WTC11 (cell line): ENCODE results near the gene TOP2B. TPM values are rescaled to one million over a fixed set of nuclear protein-coding genes. Genes with fewer than 3 reads are reported as not detected.

Experiments
- ATAC-seq: fragments of 200-7000 bp; cut with Tn5 transposase; 2 replicates; pipeline ENCODE4 v1.10.0; 2021; ENCODE audit warnings: mild to moderate bottlenecking, moderate library complexity
- CTCF ChIA-PET: fragments of 300-600 bp; sonication (Branson Sonifier 250); formaldehyde crosslinking; loops from one replicate; lab custom pipeline; 2021; ENCODE audit warnings: antibody characterized with exemption; lab: Charles Lee
- POLR2A ChIA-PET: fragments of 350-600 bp; sonication (Branson Sonifier 250); formaldehyde crosslinking; loops from one replicate; lab custom pipeline; 2021; ENCODE audit warnings: antibody characterized with exemption; lab: Charles Lee
- DNase-seq: peaks from one replicate; pipeline ENCODE4 v3.0.0; 2021; ENCODE audit warnings: low spot score
- H3K27ac Mint-ChIP-seq: 2 replicates; pipeline ENCODE4 v1.8.0; 2021; ENCODE audit warnings: mixed read lengths
- H3K27me3 Mint-ChIP-seq: 2 replicates; pipeline ENCODE4 v1.8.0; 2021; ENCODE audit warnings: low read depth, mild to moderate bottlenecking, moderate library complexity, mixed read lengths
- H3K36me3 Mint-ChIP-seq: 2 replicates; pipeline ENCODE4 v1.8.0; 2021; ENCODE audit warnings: mixed read lengths
- H3K4me1 Mint-ChIP-seq: 2 replicates; pipeline ENCODE4 v1.8.0; 2022; ENCODE audit warnings: mixed read lengths
- H3K4me3 Mint-ChIP-seq: 2 replicates; pipeline ENCODE4 v1.8.0; 2021; ENCODE audit warnings: mild to moderate bottlenecking, moderate library complexity, mixed read lengths
- H3K9me3 Mint-ChIP-seq: 2 replicates; pipeline ENCODE4 v1.8.0; 2021; ENCODE audit warnings: mixed read lengths
- CBFB ChIP-seq: sonication (generic); formaldehyde crosslinking; IDR thresholded peaks from 2 replicates; pipeline ENCODE4 v1.8.1; 2022; ENCODE audit warnings: mild to moderate bottlenecking, low read depth, missing genetic modification reagents
- EMX1 ChIP-seq: fragments of 250-450 bp; sonication (Bioruptor Pico); IDR thresholded peaks from 2 replicates; pipeline ENCODE4 v1.8.0; 2021; ENCODE audit warnings: mild to moderate bottlenecking
- ESRRA ChIP-seq: sonication (generic); formaldehyde crosslinking; IDR thresholded peaks from 2 replicates; pipeline ENCODE4 v1.8.1; 2022; ENCODE audit warnings: mild to moderate bottlenecking, missing genetic modification reagents, borderline replicate concordance
- ETV6 ChIP-seq: sonication (generic); formaldehyde crosslinking; IDR thresholded peaks from 2 replicates; pipeline ENCODE4 v1.8.1; 2022; ENCODE audit warnings: mild to moderate bottlenecking, missing genetic modification reagents
- FOXJ3 ChIP-seq: sonication (generic); formaldehyde crosslinking; IDR thresholded peaks from 2 replicates; pipeline ENCODE4 v1.9.0; 2021; ENCODE audit warnings: missing genetic modification reagents, mild to moderate bottlenecking, borderline replicate concordance
- FOXK1 ChIP-seq: sonication (generic); formaldehyde crosslinking; IDR thresholded peaks from 2 replicates; pipeline ENCODE4 v1.8.0; 2022; ENCODE audit warnings: mild to moderate bottlenecking, moderate library complexity, missing genetic modification reagents
- FOXP1 ChIP-seq: sonication (generic); formaldehyde crosslinking; IDR thresholded peaks from 2 replicates; pipeline ENCODE4 v1.8.0; 2022; ENCODE audit warnings: missing genetic modification reagents, mild to moderate bottlenecking, moderate library complexity, borderline replicate concordance
- GRHL2 ChIP-seq: fragments of 250-450 bp; sonication (Bioruptor Pico); IDR thresholded peaks from 2 replicates; pipeline ENCODE4 v1.8.0; 2022; ENCODE audit warnings: mild to moderate bottlenecking, moderate library complexity; ENCODE audit not compliant: insufficient replicate concordance, severe bottlenecking
- IRF2 ChIP-seq: sonication (generic); formaldehyde crosslinking; IDR thresholded peaks from 2 replicates; pipeline ENCODE4 v1.8.0; 2022; ENCODE audit warnings: low read depth, missing genetic modification reagents, borderline replicate concordance
- MYBL2 ChIP-seq: sonication (generic); formaldehyde crosslinking; IDR thresholded peaks from 2 replicates; pipeline ENCODE4 v1.8.1; 2023; ENCODE audit warnings: mild to moderate bottlenecking, moderate library complexity, missing genetic modification reagents
- NFATC4 ChIP-seq: fragments of 250-450 bp; sonication (Bioruptor Pico); IDR thresholded peaks from 2 replicates; pipeline ENCODE4 v1.9.0; 2021; ENCODE audit warnings: mild to moderate bottlenecking
- NFE2L1 ChIP-seq: sonication (generic); formaldehyde crosslinking; IDR thresholded peaks from 2 replicates; pipeline ENCODE4 v1.8.1; 2023; ENCODE audit warnings: missing genetic modification reagents
- NR3C1 ChIP-seq: sonication (generic); formaldehyde crosslinking; conservative IDR thresholded peaks from 2 replicates; pipeline ENCODE4 v1.8.1; 2023; ENCODE audit warnings: low read depth, mild to moderate bottlenecking, missing genetic modification reagents
- OVOL2 ChIP-seq: fragments of 250-450 bp; sonication (Bioruptor Pico); IDR thresholded peaks from 2 replicates; pipeline ENCODE4 v1.9.0; 2021; ENCODE audit warnings: mild to moderate bottlenecking, borderline replicate concordance
- PRRX2 ChIP-seq: fragments of 250-450 bp; sonication (Bioruptor Pico); IDR thresholded peaks from 2 replicates; pipeline ENCODE4 v1.8.0; 2021; ENCODE audit warnings: mild to moderate bottlenecking
- RORB ChIP-seq: fragments of 250-450 bp; sonication (Bioruptor Pico); IDR thresholded peaks from 2 replicates; pipeline ENCODE4 v1.9.0; 2021; ENCODE audit warnings: mild to moderate bottlenecking
- SOX15 ChIP-seq: fragments of 250-450 bp; sonication (Bioruptor Pico); IDR thresholded peaks from 2 replicates; pipeline ENCODE4 v1.9.0; 2021; ENCODE audit warnings: mild to moderate bottlenecking
- TCF7 ChIP-seq: sonication (generic); formaldehyde crosslinking; IDR thresholded peaks from 2 replicates; pipeline ENCODE4 v1.8.0; 2022; ENCODE audit warnings: mild to moderate bottlenecking, low read depth, missing genetic modification reagents, moderate library complexity
- TEAD1 ChIP-seq: sonication (generic); formaldehyde crosslinking; IDR thresholded peaks from 2 replicates; pipeline ENCODE4 v1.8.0; 2022; ENCODE audit warnings: mild to moderate bottlenecking, missing genetic modification reagents
- ZNF232 ChIP-seq: sonication (generic); formaldehyde crosslinking; IDR thresholded peaks from 2 replicates; pipeline ENCODE4 v1.8.0; 2022; ENCODE audit warnings: mild to moderate bottlenecking, missing genetic modification reagents
- total RNA-seq: library from RNA; stranded (reverse); gene quantifications from 3 replicates; pipeline ENCODE4 v1.2.3, GENCODE V29; 2021
- TF ChIP-seq, protein P1 (sequence below): fragments of 250-450 bp; sonication (Bioruptor Pico); IDR thresholded peaks from 2 replicates; pipeline ENCODE4 v1.9.0; 2021; ENCODE audit warnings: mild to moderate bottlenecking
- TF ChIP-seq, protein P2 (sequence below): sonication (generic); formaldehyde crosslinking; IDR thresholded peaks from 2 replicates; pipeline ENCODE4 v1.8.1; 2023; ENCODE audit warnings: mild to moderate bottlenecking, missing genetic modification reagents, moderate library complexity
- TF ChIP-seq, protein P3 (sequence below): sonication (generic); formaldehyde crosslinking; IDR thresholded peaks from 2 replicates; pipeline ENCODE4 v1.8.1; 2023; ENCODE audit warnings: mild to moderate bottlenecking, missing genetic modification reagents
- TF ChIP-seq, protein P4 (sequence below): sonication (generic); formaldehyde crosslinking; conservative IDR thresholded peaks from 2 replicates; pipeline ENCODE4 v1.8.1; 2023; ENCODE audit warnings: mild to moderate bottlenecking, low read depth, missing genetic modification reagents, moderate library complexity
- TF ChIP-seq, protein P5 (sequence below): fragments of 250-450 bp; sonication (Bioruptor Pico); conservative IDR thresholded peaks from 2 replicates; pipeline ENCODE4 v1.9.0; 2021; ENCODE audit warnings: mild to moderate bottlenecking
- TF ChIP-seq, protein P6 (sequence below): sonication (generic); formaldehyde crosslinking; IDR thresholded peaks from 2 replicates; pipeline ENCODE4 v1.8.0; 2022; ENCODE audit warnings: mild to moderate bottlenecking, missing genetic modification reagents

TOP2B gene
- total RNA-seq, 1 experiment from 2014 or later, result 151 TPM

DNA sequence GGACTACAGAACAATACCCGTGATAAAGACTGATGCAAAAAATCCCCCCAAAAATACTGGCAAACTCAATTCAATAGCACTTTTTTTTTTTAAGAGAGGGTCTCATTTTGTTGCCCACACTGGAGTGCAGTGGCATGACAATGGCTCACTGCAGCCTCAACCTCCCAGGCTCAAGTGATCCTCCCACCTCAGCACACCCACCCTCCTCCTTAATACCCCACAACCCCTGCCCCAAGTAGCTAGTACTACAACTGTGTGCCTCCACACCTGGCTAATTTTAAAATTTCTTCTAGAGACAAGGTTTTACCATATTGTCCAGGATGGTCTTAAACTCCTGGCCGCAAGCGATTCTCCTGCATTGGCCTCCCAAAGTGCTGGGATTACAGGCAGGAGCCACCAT lies 11.4 kb downstream of the TOP2B start:
- CTCF ChIA-PET, result no interaction called here

DNA sequence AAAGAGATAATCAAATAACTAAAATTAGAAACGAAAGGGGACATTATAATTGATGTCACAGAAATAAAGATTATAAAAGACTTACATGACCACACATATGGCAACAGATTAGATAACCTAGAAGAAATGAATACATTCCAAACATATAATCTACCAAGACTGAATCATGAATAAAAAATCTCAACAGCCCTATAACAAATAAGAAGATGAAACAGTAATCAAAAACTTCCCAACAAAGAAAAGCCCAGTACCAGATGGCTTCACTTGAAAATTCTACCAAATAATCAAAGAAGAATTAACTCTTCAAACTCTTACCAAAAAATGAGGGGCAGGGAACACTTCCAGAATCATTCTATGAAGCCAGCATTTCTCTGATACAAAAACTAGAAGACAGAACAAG lies 11.8 kb downstream of the TOP2B start:
- ATAC-seq, result no peak
- POLR2A ChIA-PET, result no interaction called here
- H3K36me3 Mint-ChIP-seq, result peaks cover 22% of the 10 kb centered on the region

More for the DNA sequence above, 11.4 kb downstream of the TOP2B start:
- peaks cover 20% of the 10 kb centered on the region for H3K36me3 Mint-ChIP-seq
- TF ChIP-seq SOX15 (CRISPR knock-in tag) (no peak), FOXK1 (CRISPR knock-in tag) (no peak), NFATC4 (no peak), MYBL2 (CRISPR knock-in tag) (no peak), FOXJ3 (CRISPR knock-in tag) (no peak), NR3C1 (CRISPR knock-in tag) (no peak), TEAD1 (no peak)
- TF ChIP-seq, protein P1, sequence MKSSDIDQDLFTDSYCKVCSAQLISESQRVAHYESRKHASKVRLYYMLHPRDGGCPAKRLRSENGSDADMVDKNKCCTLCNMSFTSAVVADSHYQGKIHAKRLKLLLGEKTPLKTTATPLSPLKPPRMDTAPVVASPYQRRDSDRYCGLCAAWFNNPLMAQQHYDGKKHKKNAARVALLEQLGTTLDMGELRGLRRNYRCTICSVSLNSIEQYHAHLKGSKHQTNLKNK (CRISPR knock-in tag), result no peak
- TF ChIP-seq, protein P2, sequence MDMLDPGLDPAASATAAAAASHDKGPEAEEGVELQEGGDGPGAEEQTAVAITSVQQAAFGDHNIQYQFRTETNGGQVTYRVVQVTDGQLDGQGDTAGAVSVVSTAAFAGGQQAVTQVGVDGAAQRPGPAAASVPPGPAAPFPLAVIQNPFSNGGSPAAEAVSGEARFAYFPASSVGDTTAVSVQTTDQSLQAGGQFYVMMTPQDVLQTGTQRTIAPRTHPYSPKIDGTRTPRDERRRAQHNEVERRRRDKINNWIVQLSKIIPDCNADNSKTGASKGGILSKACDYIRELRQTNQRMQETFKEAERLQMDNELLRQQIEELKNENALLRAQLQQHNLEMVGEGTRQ (CRISPR knock-in tag), result no peak
- TF ChIP-seq, all 79 proteins: peak for 0
- no peak for DNase-seq
- Mint-ChIP-seq H3K4me1 (peaks cover 43% of the 10 kb centered on the region), H3K9me3 (peaks cover 18% of the 10 kb centered on the region), H3K27ac (peak overlapping the region; percentile 47), H3K27me3 (no peaks in the 10 kb centered on the region), H3K4me3 (no peak overlapping the region)
- peak; percentile 72 for ATAC-seq
- POLR2A ChIA-PET, result no interaction called here

More for the DNA sequence above, 11.8 kb downstream of the TOP2B start:
- TF ChIP-seq IRF2 (no peak), ZNF232 (CRISPR knock-in tag) (no peak), GRHL2 (CRISPR knock-in tag) (no peak), RORB (CRISPR knock-in tag) (no peak), NFE2L1 (CRISPR knock-in tag) (no peak), PRRX2 (CRISPR knock-in tag) (no peak), TCF7 (CRISPR knock-in tag) (no peak), EMX1 (CRISPR knock-in tag) (no peak), CBFB (CRISPR knock-in tag) (no peak), ETV6 (CRISPR knock-in tag) (no peak), ESRRA (no peak), FOXP1 (CRISPR knock-in tag) (no peak), OVOL2 (CRISPR knock-in tag) (no peak), SOX15 (CRISPR knock-in tag) (no peak)
- TF ChIP-seq, protein P3, sequence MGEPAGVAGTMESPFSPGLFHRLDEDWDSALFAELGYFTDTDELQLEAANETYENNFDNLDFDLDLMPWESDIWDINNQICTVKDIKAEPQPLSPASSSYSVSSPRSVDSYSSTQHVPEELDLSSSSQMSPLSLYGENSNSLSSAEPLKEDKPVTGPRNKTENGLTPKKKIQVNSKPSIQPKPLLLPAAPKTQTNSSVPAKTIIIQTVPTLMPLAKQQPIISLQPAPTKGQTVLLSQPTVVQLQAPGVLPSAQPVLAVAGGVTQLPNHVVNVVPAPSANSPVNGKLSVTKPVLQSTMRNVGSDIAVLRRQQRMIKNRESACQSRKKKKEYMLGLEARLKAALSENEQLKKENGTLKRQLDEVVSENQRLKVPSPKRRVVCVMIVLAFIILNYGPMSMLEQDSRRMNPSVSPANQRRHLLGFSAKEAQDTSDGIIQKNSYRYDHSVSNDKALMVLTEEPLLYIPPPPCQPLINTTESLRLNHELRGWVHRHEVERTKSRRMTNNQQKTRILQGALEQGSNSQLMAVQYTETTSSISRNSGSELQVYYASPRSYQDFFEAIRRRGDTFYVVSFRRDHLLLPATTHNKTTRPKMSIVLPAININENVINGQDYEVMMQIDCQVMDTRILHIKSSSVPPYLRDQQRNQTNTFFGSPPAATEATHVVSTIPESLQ (CRISPR knock-in tag), result no peak
- TF ChIP-seq, protein P4, sequence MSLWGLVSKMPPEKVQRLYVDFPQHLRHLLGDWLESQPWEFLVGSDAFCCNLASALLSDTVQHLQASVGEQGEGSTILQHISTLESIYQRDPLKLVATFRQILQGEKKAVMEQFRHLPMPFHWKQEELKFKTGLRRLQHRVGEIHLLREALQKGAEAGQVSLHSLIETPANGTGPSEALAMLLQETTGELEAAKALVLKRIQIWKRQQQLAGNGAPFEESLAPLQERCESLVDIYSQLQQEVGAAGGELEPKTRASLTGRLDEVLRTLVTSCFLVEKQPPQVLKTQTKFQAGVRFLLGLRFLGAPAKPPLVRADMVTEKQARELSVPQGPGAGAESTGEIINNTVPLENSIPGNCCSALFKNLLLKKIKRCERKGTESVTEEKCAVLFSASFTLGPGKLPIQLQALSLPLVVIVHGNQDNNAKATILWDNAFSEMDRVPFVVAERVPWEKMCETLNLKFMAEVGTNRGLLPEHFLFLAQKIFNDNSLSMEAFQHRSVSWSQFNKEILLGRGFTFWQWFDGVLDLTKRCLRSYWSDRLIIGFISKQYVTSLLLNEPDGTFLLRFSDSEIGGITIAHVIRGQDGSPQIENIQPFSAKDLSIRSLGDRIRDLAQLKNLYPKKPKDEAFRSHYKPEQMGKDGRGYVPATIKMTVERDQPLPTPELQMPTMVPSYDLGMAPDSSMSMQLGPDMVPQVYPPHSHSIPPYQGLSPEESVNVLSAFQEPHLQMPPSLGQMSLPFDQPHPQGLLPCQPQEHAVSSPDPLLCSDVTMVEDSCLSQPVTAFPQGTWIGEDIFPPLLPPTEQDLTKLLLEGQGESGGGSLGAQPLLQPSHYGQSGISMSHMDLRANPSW (CRISPR knock-in tag), result no peak
- TF ChIP-seq, protein P1 (CRISPR knock-in tag), result no peak
- TF ChIP-seq, protein P5, sequence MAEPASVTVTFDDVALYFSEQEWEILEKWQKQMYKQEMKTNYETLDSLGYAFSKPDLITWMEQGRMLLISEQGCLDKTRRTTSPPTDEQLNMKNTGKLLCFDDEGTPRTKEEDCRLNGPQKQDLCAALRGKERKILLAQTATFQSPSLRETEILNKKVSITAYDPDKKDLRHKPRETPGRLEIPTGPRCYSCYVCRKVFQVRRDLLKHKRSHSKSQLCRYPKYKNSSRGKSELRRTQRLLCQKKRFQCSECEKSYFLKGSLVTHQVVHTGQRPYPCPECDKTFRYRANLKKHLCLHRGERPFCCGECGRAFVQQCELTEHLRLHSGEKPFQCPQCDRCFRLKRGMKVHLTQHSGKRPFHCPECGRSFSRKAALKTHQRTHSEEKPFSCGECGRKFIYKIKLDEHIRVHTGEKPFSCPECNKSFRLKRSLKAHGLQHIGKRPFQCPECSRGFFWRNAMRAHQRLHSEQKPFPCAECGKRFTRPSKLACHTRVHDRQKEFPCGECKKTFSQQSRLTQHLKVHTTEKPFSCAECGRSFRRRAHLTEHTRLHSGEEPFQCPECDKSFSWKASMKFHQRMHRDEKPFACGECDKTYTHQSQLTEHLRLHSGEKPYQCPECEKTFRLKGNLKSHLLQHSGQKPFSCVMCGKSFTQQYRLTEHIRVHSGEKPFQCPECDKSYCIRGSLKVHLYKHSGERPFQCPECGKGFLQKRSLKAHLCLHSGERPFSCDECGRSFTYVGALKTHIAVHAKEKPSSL, result no peak
- TF ChIP-seq, protein P6, sequence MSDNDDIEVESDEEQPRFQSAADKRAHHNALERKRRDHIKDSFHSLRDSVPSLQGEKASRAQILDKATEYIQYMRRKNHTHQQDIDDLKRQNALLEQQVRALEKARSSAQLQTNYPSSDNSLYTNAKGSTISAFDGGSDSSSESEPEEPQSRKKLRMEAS (CRISPR knock-in tag), result no peak
- no peaks in the 10 kb centered on the region for H3K27me3 Mint-ChIP-seq
- CTCF ChIA-PET, result no interaction called here
- peaks cover 47% of the 10 kb centered on the region for H3K4me1 Mint-ChIP-seq
- H3K9me3 Mint-ChIP-seq, result peaks cover 18% of the 10 kb centered on the region
- no peak overlapping the region for H3K4me3 Mint-ChIP-seq
- H3K27ac Mint-ChIP-seq, result peak overlapping the region; percentile 47; the same call in 1 of the 2 replicates
- no peak for DNase-seq
